LNCAP (cell line): ENCODE measurements around the gene RPGRIP1.

Experiments
- CTCF ChIP-seq: fragments of 450-650 bp; IDR thresholded peaks from 2 replicates; pipeline ENCODE4 v1.5.1; 2017; ENCODE audit warnings: mild to moderate bottlenecking

RPGRIP1 gene

GRCh38 chr14:21255385-21256101 is 24.3 kb upstream of the RPGRIP1 start:
- no peak for TF ChIP-seq CTCF

GRCh38 chr14:21256539-21257393 is 23.1 kb upstream of the RPGRIP1 start:
- TF ChIP-seq CTCF: no peak

- no peak for TF ChIP-seq CTCF
Measured at GRCh38 chr14:21257394-21257909, 22.4 kb upstream of the RPGRIP1 start.

- TF ChIP-seq CTCF: no peak
Measured at GRCh38 chr14:21258005-21258888, 21.6 kb upstream of the RPGRIP1 start.

- no peak for TF ChIP-seq CTCF
Measured at GRCh38 chr14:21258889-21259787, 20.7 kb upstream of the RPGRIP1 start.

- TF ChIP-seq CTCF: no peak
Measured at GRCh38 chr14:21261824-21262223, 18.1 kb upstream of the RPGRIP1 start.
